Endothelial cell of umbilical vein (primary cell): ENCODE data around the gene RGS21. TPM values are rescaled to one million over a fixed set of nuclear protein-coding genes. Genes with fewer than 3 reads are reported as not detected.

Experiments
- BruUV-seq: library from RNA; stranded (reverse); fragments of 400-500 nt; replicated peaks from 2 replicates; lab custom pipeline; 2021; lab: Mats Ljungman, UMichigan
- CTCF ChIA-PET: fragments of 300-600, 350-600 bp; sonication (Branson Sonifier 250); formaldehyde crosslinking; loops from one replicate; lab custom pipeline; 2021; ENCODE audit warnings: antibody characterized with exemption, inconsistent platforms; lab: Charles Lee
- POLR2A ChIA-PET: fragments of 300-600, 350-600 bp; sonication (Branson Sonifier 250); formaldehyde crosslinking; loops from one replicate; lab custom pipeline; 2021; ENCODE audit warnings: antibody characterized with exemption, inconsistent platforms; lab: Charles Lee
- DNase-seq: peaks from one replicate; pipeline ENCODE4 v3.0.0-alpha.2; 2011; ENCODE audit warnings: low read depth, low spot score
- FAIRE-seq: peaks from 2 replicates; lab custom pipeline; 2011; peaks lifted over from hg19 to GRCh38; lab: Jason Lieb, UNC
- H2AFZ ChIP-seq: 2 replicates; pipeline ENCODE4 v1.6.0; 2012; ENCODE audit warnings: low read depth, low read length, control low read depth, inconsistent platforms
- H3K27ac ChIP-seq: 2 replicates; pipeline ENCODE4 v1.5.1; 2011; ENCODE audit warnings: low read depth, mild to moderate bottlenecking, control low read depth, low read length, moderate library complexity; ENCODE audit not compliant: insufficient read depth
- H3K27me3 ChIP-seq, 2 experiments: 2 replicates each; pipeline versions ENCODE4 v1.6.0 to v1.6.1; 2011; ENCODE audit warnings: low read length in 2 of 2, mixed read lengths in 1 of 2; ENCODE audit not compliant: control insufficient read depth in 2 of 2, insufficient read depth in 2 of 2
- H3K36me3 ChIP-seq, 2 experiments: 2 replicates in 1 of 2; 3 replicates in 1 of 2; pipeline ENCODE4 v1.5.1; 2011; ENCODE audit warnings: low read length in 2 of 2, mild to moderate bottlenecking in 1 of 2, moderate library complexity in 1 of 2; ENCODE audit not compliant: control insufficient read depth in 2 of 2, insufficient read depth in 2 of 2; ENCODE audit errors: extremely low read depth in 1 of 2
- H3K4me1 ChIP-seq: 3 replicates; pipeline ENCODE4 v1.5.1; 2011; ENCODE audit warnings: mild to moderate bottlenecking, low read length; ENCODE audit not compliant: control insufficient read depth, insufficient read depth; ENCODE audit errors: extremely low read depth
- H3K4me2 ChIP-seq: 2 replicates; pipeline ENCODE4 v1.6.1; 2011; ENCODE audit warnings: low read length, control low read depth, mixed read lengths; ENCODE audit not compliant: insufficient read depth
- H3K4me3 ChIP-seq, 3 experiments: fragments of 200-600 bp in 1 of 3; sonication (generic), shearing (Covaris generic) in 1 of 3; replicated peaks in 1 of 3; 2 replicates each; pipeline ENCODE4 v1.5.1; 2011 to 2016; ENCODE audit warnings: control low read depth in 3 of 3, low read length in 3 of 3, mild to moderate bottlenecking in 2 of 3, inconsistent platforms in 1 of 3, low read depth in 1 of 3, moderate library complexity in 1 of 3; ENCODE audit not compliant: insufficient read depth in 1 of 3
- H3K79me2 ChIP-seq: 2 replicates; pipeline ENCODE4 v1.6.0; 2012; ENCODE audit warnings: low read length, inconsistent platforms; ENCODE audit not compliant: control insufficient read depth, insufficient read depth
- H3K9ac ChIP-seq: replicated peaks from 2 replicates; pipeline ENCODE3; 2011; ENCODE audit warnings: low read length, control low read depth; ENCODE audit not compliant: insufficient read depth; ENCODE audit errors: extremely low read depth
- H3K9me1 ChIP-seq: replicated peaks from 3 replicates; pipeline ENCODE4 v1.6.0; 2011; ENCODE audit warnings: mild to moderate bottlenecking, low read length; ENCODE audit not compliant: control insufficient read depth, insufficient read depth; ENCODE audit errors: extremely low read depth
- H3K9me3 ChIP-seq: replicated peaks from 2 replicates; pipeline ENCODE4 v1.5.1; 2012; ENCODE audit warnings: low read length, inconsistent platforms; ENCODE audit not compliant: control insufficient read depth, insufficient read depth
- H4K20me1 ChIP-seq: replicated peaks from 2 replicates; pipeline ENCODE3; 2011; ENCODE audit warnings: mild to moderate bottlenecking, low read length; ENCODE audit not compliant: control insufficient read depth, insufficient read depth; ENCODE audit errors: extremely low read depth
- EZH2 ChIP-seq: IDR thresholded peaks from 2 replicates; pipeline ENCODE4 v1.6.1; 2012; ENCODE audit warnings: borderline replicate concordance, low read depth, mild to moderate bottlenecking, moderate library complexity, low read length, inconsistent platforms; ENCODE audit not compliant: severe bottlenecking
- JUN ChIP-seq: IDR thresholded peaks from 2 replicates; pipeline ENCODE4 v1.6.1; 2011; ENCODE audit warnings: borderline replicate concordance, low read depth; ENCODE audit not compliant: insufficient read length, insufficient read depth
- MYC ChIP-seq: IDR thresholded peaks from one replicate; pipeline ENCODE4 v1.6.1; 2011; ENCODE audit warnings: mild to moderate bottlenecking, low read depth, low read length
- POLR2A ChIP-seq: IDR thresholded peaks from 2 replicates; pipeline ENCODE4 v1.6.1; 2012; ENCODE audit warnings: low read depth, mild to moderate bottlenecking, control low read depth, low read length
- POLR2AphosphoS5 ChIP-seq: IDR thresholded peaks from 2 replicates; pipeline ENCODE4 v1.6.1; 2012; ENCODE audit warnings: low read depth, mild to moderate bottlenecking, control low read depth, low read length, moderate library complexity; ENCODE audit not compliant: insufficient read depth
- dilution Hi-C: fragments of 300-500 bp; cut with MboI; formaldehyde crosslinking; loops from one replicate; pipeline ENCODE4 v1.15.0; 2019; ENCODE audit warnings: low sequenced_read_pairs; ENCODE audit not compliant: extremely low pct_ligation_motif_present
- intact Hi-C: fragments of 100-400 bp; cut with micrococcal nuclease; formaldehyde crosslinking; loops from one replicate; pipeline ENCODE4 v1.10.0; 2022
- polyA plus RNA-seq, 4 experiments: library from polyadenylated mRNA; depleted of rRNA in 3 of 4; stranded (reverse) in 3 of 4; unstranded in 1 of 4; fragments of >200 nt; gene quantifications; 2 replicates each; pipeline versions ENCODE4 v1.2.1 to v1.2.3, GENCODE V29; 2011 to 2012; ENCODE audit warnings: missing spikeins in 1 of 4
- total RNA-seq: library from RNA; stranded (reverse); gene quantifications from 2 replicates; pipeline ENCODE4 v1.2.3, GENCODE V29; 2021
- TF ChIP-seq, protein P1 (sequence below): IDR thresholded peaks from 2 replicates; pipeline ENCODE4 v1.6.1; 2011; ENCODE audit not compliant: insufficient read depth, insufficient read length
- TF ChIP-seq, protein P2 (sequence below), 2 donors: IDR thresholded peaks; 1 replicate in 1 of 2; 2 replicates in 1 of 2; pipeline ENCODE4 v1.5.1; 2011; ENCODE audit warnings: low read length in 2 of 2, mild to moderate bottlenecking in 2 of 2, moderate library complexity in 2 of 2, control low read depth in 1 of 2, inconsistent platforms in 1 of 2, low read depth in 1 of 2; ENCODE audit not compliant: insufficient read depth in 1 of 2; ENCODE audit errors: extremely low read depth in 1 of 2

RGS21 gene
- total and polyA plus RNA-seq, 2 donors (not counting 3 experiments of a cell fraction or from before 2014, with no cell fraction given) = not detected

DNA sequence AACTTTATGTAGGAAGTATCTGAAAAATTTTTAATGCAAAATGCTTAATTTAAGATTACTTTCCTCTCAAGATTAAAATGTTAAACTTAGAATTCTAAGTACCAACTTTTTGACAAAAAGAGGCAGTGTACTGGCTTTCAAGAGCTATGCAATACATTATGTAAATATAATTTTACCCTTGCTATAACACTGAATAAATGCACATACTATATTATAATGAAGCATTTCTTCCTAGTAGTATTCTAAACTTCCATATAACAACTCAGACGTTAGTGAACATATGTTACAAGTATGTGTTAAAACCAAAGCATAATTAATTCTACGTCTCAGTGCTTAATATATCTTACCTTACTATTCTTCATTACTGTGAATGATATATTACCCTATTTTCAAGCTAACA, 58.5 kb downstream of the RGS21 start:
- TF ChIP-seq, protein P1, sequence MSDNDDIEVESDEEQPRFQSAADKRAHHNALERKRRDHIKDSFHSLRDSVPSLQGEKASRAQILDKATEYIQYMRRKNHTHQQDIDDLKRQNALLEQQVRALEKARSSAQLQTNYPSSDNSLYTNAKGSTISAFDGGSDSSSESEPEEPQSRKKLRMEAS = no peak
- TF ChIP-seq, protein P2, sequence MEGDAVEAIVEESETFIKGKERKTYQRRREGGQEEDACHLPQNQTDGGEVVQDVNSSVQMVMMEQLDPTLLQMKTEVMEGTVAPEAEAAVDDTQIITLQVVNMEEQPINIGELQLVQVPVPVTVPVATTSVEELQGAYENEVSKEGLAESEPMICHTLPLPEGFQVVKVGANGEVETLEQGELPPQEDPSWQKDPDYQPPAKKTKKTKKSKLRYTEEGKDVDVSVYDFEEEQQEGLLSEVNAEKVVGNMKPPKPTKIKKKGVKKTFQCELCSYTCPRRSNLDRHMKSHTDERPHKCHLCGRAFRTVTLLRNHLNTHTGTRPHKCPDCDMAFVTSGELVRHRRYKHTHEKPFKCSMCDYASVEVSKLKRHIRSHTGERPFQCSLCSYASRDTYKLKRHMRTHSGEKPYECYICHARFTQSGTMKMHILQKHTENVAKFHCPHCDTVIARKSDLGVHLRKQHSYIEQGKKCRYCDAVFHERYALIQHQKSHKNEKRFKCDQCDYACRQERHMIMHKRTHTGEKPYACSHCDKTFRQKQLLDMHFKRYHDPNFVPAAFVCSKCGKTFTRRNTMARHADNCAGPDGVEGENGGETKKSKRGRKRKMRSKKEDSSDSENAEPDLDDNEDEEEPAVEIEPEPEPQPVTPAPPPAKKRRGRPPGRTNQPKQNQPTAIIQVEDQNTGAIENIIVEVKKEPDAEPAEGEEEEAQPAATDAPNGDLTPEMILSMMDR (IDR thresholded peaks at IDR 0.05; ENCODE audit: extremely low read depth in 1 of 2, insufficient read depth in 1 of 2, low read depth in 1 of 2, low read length in 2 of 2) = no peak
- TF ChIP-seq MYC (no peak), POLR2AphosphoS5 (no peak), EZH2 (no peak), JUN (no peak), POLR2A (no peak)
- no peaks in the 10 kb centered on the region for H3K79me2 ChIP-seq
- no peak overlapping the region for H3K4me3 ChIP-seq
- dilution Hi-C loops = no loop called here
- H3K36me3 ChIP-seq = no peaks in the 10 kb centered on the region
- no peak overlapping the region for H3K9ac ChIP-seq
- H2AFZ ChIP-seq = no peak overlapping the region
- no peak overlapping the region for H3K4me2 ChIP-seq
- no peaks in the 10 kb centered on the region for H3K27me3 ChIP-seq
- intact Hi-C loops = no loop called here
- BruUV-seq = no TSS peak
- POLR2A ChIA-PET = no interaction called here
- H3K9me1 ChIP-seq = no peaks in the 10 kb centered on the region
- FAIRE-seq (no peak), DNase-seq (no peak)
- H3K4me1 ChIP-seq = no peaks in the 10 kb centered on the region
- no peak overlapping the region for H3K27ac ChIP-seq
- H4K20me1 ChIP-seq = no peaks in the 10 kb centered on the region
- no peaks in the 10 kb centered on the region for H3K9me3 ChIP-seq
- CTCF ChIA-PET = no interaction called here
